H9 (cell line): ENCODE measurements around the gene ZNF792. TPM values are rescaled to one million over a fixed set of nuclear protein-coding genes. Genes with fewer than 3 reads are reported as not detected.

Experiments used
- DNase-seq: peaks from one replicate; pipeline ENCODE4 v3.0.0-alpha.2; 2017
- H2AFZ ChIP-seq: one replicate; pipeline ENCODE4 v1.6.1; 2013; ENCODE audit warnings: mild to moderate bottlenecking, low read length, control low read depth, moderate library complexity
- H2AK5ac ChIP-seq: 2 replicates; pipeline ENCODE4 v1.6.1; 2013; ENCODE audit warnings: low read length, control low read depth, mixed read lengths; ENCODE audit not compliant: insufficient read length
- H2BK120ac ChIP-seq: one replicate; pipeline ENCODE4 v1.6.1; 2013; ENCODE audit warnings: low read depth, mild to moderate bottlenecking, low read length, control low read depth, inconsistent platforms; ENCODE audit not compliant: poor library complexity, severe bottlenecking
- H2BK12ac ChIP-seq: 2 replicates; pipeline ENCODE4 v1.6.1; 2013; ENCODE audit warnings: low read length, control low read depth, mixed read lengths, low read depth; ENCODE audit not compliant: insufficient read length
- H2BK15ac ChIP-seq: 2 replicates; pipeline ENCODE4 v1.6.1; 2013; ENCODE audit warnings: low read depth, low read length, control low read depth
- H2BK20ac ChIP-seq: one replicate; pipeline ENCODE4 v1.6.1; 2013; ENCODE audit warnings: low read depth, mild to moderate bottlenecking, low read length, control low read depth, inconsistent platforms; ENCODE audit not compliant: poor library complexity, severe bottlenecking
- H2BK5ac ChIP-seq: 2 replicates; pipeline ENCODE4 v1.6.1; 2013; ENCODE audit warnings: low read length, control low read depth, mixed read lengths; ENCODE audit not compliant: insufficient read length
- H3K14ac ChIP-seq: 2 replicates; pipeline ENCODE4 v1.6.1; 2013; ENCODE audit warnings: low read length, control low read depth; ENCODE audit not compliant: insufficient read depth
- H3K18ac ChIP-seq: 2 replicates; pipeline ENCODE4 v1.6.1; 2013; ENCODE audit warnings: low read depth, mild to moderate bottlenecking, mixed read lengths, low read length, control low read depth; ENCODE audit not compliant: insufficient read length
- H3K23ac ChIP-seq: 2 replicates; pipeline ENCODE4 v1.6.1; 2013; ENCODE audit warnings: low read length, control low read depth, mixed read lengths, low read depth; ENCODE audit not compliant: insufficient read length
- H3K23me2 ChIP-seq: 2 replicates; pipeline ENCODE4 v1.6.1; 2013; ENCODE audit warnings: low read depth, mild to moderate bottlenecking, mixed read lengths, low read length, control low read depth; ENCODE audit not compliant: insufficient read length, poor library complexity, severe bottlenecking
- H3K27ac ChIP-seq: 2 replicates; pipeline ENCODE4 v1.5.1; 2013; ENCODE audit warnings: low read length, control low read depth, mixed read lengths, low read depth; ENCODE audit not compliant: insufficient read length
- H3K27me3 ChIP-seq: 2 replicates; pipeline ENCODE4 v1.6.1; 2013; ENCODE audit warnings: low read length, control low read depth, inconsistent platforms; ENCODE audit not compliant: insufficient read depth
- H3K4ac ChIP-seq: 2 replicates; pipeline ENCODE4 v1.6.1; 2013; ENCODE audit warnings: low read depth, mild to moderate bottlenecking, control low read depth, inconsistent platforms, low read length, moderate library complexity
- H3K4me1 ChIP-seq: 2 replicates; pipeline ENCODE4 v1.6.1; 2013; ENCODE audit warnings: low read length, control low read depth, inconsistent platforms; ENCODE audit not compliant: insufficient read depth
- H3K4me2 ChIP-seq: 2 replicates; pipeline ENCODE4 v1.6.1; 2013; ENCODE audit warnings: low read length, control low read depth, mixed read lengths; ENCODE audit not compliant: insufficient read length, insufficient read depth
- H3K56ac ChIP-seq: 2 replicates; pipeline ENCODE4 v1.6.1; 2013; ENCODE audit warnings: low read depth, mild to moderate bottlenecking, mixed read lengths, low read length, control low read depth; ENCODE audit not compliant: insufficient read length
- H3K79me1 ChIP-seq: 2 replicates; pipeline ENCODE4 v1.6.1; 2013; ENCODE audit warnings: low read depth, mild to moderate bottlenecking, moderate library complexity, low read length, control low read depth, inconsistent platforms; ENCODE audit not compliant: insufficient read depth, poor library complexity, severe bottlenecking
- H3K79me2 ChIP-seq: 2 replicates; pipeline ENCODE4 v1.6.1; 2013; ENCODE audit warnings: low read length, control low read depth, inconsistent platforms; ENCODE audit not compliant: insufficient read depth
- H3K9ac ChIP-seq: 2 replicates; pipeline ENCODE4 v1.6.1; 2013; ENCODE audit warnings: low read length, control low read depth, mixed read lengths; ENCODE audit not compliant: insufficient read length; ENCODE audit errors: extremely low read depth
- H3K9me3 ChIP-seq: one replicate; pipeline ENCODE4 v1.6.1; 2013; ENCODE audit warnings: low read depth, low read length, inconsistent platforms; ENCODE audit not compliant: control insufficient read depth
- H3T11ph ChIP-seq: one replicate; pipeline ENCODE4 v1.6.1; 2013; ENCODE audit warnings: mild to moderate bottlenecking, low read length, control low read depth, inconsistent platforms
- H4K20me1 ChIP-seq: one replicate; pipeline ENCODE4 v1.6.1; 2013; ENCODE audit not compliant: control insufficient read depth, insufficient read length, insufficient read depth
- H4K5ac ChIP-seq: 2 replicates; pipeline ENCODE4 v1.6.1; 2013; ENCODE audit warnings: low read depth, mild to moderate bottlenecking, mixed read lengths, low read length, control low read depth; ENCODE audit not compliant: insufficient read length
- H4K8ac ChIP-seq: replicated peaks from 2 replicates; pipeline ENCODE4 v1.6.1; 2013; ENCODE audit warnings: low read length, control low read depth, mixed read lengths, low read depth; ENCODE audit not compliant: insufficient read length
- H4K91ac ChIP-seq: 2 replicates; pipeline ENCODE4 v1.6.1; 2013; ENCODE audit warnings: low read depth, mild to moderate bottlenecking, moderate library complexity, mixed read lengths, low read length, control low read depth; ENCODE audit not compliant: insufficient read length
- H3K27ac Mint-ChIP-seq, 3 experiments: 2 replicates in 2 of 3; 3 replicates in 1 of 3; pipeline ENCODE4 v1.8.0; 2020 to 2021; ENCODE audit warnings: mixed read lengths in 3 of 3, mild to moderate bottlenecking in 1 of 3, moderate library complexity in 1 of 3
- H3K27me3 Mint-ChIP-seq: 2 replicates; pipeline ENCODE4 v1.8.0; 2021; ENCODE audit warnings: low read depth, mild to moderate bottlenecking, moderate library complexity, mixed read lengths
- H3K36me3 Mint-ChIP-seq, 3 experiments: 2 replicates in 2 of 3; 3 replicates in 1 of 3; pipeline ENCODE4 v1.8.0; 2020 to 2021; ENCODE audit warnings: low read depth in 3 of 3, mixed read lengths in 3 of 3; ENCODE audit not compliant: insufficient read depth in 1 of 3
- H3K4me1 Mint-ChIP-seq, 2 experiments: 2 replicates each; pipeline ENCODE4 v1.8.0; 2020; ENCODE audit warnings: mixed read lengths in 2 of 2
- H3K4me3 Mint-ChIP-seq, 2 experiments: 2 replicates in 1 of 2; 3 replicates in 1 of 2; pipeline ENCODE4 v1.8.0; 2020 to 2021; ENCODE audit warnings: mild to moderate bottlenecking in 2 of 2, mixed read lengths in 2 of 2, moderate library complexity in 1 of 2
- H3K9me3 Mint-ChIP-seq, 2 experiments: 2 replicates in 1 of 2; 3 replicates in 1 of 2; pipeline ENCODE4 v1.8.0; 2020; ENCODE audit warnings: mild to moderate bottlenecking in 2 of 2, mixed read lengths in 2 of 2, moderate library complexity in 1 of 2
- WGBS: extraction: QIAGEN DNeasy Blood & Tissue Kit; methylation state at CpG from one replicate; pipeline ENCODE4 v1.1.7; 2013; ENCODE audit warnings: missing lambda C conversion rate, low lambda C conversion rate, mixed read lengths; ENCODE audit not compliant: insufficient read length; ENCODE audit errors: extremely low coverage; 5-methylcytosine and 5-hydroxymethylcytosine counted together
- total RNA-seq: library from RNA; stranded (reverse); gene quantifications from 2 replicates; pipeline ENCODE4 v1.2.1, GENCODE V29; 2021
- TF ChIP-seq, protein P1 (sequence below): fragments of 200-600 bp; sonication (generic); conservative IDR thresholded peaks from 3 replicates; pipeline ENCODE4 v1.8.0; 2021; ENCODE audit warnings: antibody characterized with exemption, mild to moderate bottlenecking

ZNF792 gene
- total RNA-seq, 1 experiment from 2014 or later = 8.3 TPM

DNA sequence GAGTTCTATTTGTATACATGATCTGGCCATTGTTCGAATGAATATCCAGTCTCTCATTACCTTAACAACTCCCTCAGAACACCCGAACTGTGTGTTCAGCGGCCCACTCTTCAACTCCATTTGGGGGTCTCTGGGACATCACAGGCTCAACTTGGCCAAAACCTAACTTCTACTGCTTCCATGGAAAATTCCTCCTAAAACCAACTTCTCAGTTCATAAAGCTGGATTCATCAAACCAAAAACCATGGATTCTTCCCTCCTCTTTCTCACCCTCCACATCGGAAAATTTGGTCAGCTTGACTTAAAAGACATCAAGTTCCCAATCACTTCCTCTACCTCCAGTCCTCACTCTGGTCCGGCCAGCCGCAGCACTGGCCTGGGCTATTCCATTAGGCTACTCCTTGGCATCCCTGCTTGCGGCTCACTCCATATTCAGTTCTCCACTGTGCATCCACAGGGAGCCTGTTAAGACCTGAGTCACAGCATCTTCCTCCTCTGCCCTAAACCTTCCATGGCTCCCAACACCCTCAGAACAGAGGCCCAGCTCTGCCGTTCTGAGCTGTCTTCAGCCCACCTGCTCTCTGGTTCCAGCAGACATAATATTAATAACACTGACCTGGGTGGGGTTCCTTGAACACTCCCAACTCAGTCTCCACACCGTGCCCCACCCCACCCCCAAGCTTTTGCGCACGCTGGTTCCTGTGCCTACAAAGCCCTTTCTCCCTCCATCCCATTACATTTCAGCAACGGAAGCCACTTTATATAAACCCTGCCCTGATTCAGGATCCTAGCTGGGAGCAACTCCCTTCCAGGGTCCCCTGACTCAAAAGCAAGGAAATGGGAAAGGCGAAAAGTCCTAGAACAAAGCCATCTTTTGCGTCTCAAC lies 1.1 kb downstream of the ZNF792 start:
- no peak overlapping the region for H3K23ac ChIP-seq
- DNase-seq = no peak
- H3K9me3 Mint-ChIP-seq = peaks cover 46 to 59% of the 10 kb centered on the region in 2 experiments
- no peaks in the 10 kb centered on the region for H4K20me1 ChIP-seq
- peaks cover 19 to 31% of the 10 kb centered on the region in 2 experiments for H3K4me1 Mint-ChIP-seq
- no peak overlapping the region for H2AK5ac ChIP-seq
- H2BK15ac ChIP-seq = no peak overlapping the region
- no peak overlapping the region for H4K8ac ChIP-seq
- H3K27ac ChIP-seq = no peak overlapping the region
- H3K9me3 ChIP-seq = peaks cover 23% of the 10 kb centered on the region
- H3K4me3 Mint-ChIP-seq = peak overlapping the region; percentile 82 to 90
- H2BK5ac ChIP-seq = no peak overlapping the region
- TF ChIP-seq, protein P1, sequence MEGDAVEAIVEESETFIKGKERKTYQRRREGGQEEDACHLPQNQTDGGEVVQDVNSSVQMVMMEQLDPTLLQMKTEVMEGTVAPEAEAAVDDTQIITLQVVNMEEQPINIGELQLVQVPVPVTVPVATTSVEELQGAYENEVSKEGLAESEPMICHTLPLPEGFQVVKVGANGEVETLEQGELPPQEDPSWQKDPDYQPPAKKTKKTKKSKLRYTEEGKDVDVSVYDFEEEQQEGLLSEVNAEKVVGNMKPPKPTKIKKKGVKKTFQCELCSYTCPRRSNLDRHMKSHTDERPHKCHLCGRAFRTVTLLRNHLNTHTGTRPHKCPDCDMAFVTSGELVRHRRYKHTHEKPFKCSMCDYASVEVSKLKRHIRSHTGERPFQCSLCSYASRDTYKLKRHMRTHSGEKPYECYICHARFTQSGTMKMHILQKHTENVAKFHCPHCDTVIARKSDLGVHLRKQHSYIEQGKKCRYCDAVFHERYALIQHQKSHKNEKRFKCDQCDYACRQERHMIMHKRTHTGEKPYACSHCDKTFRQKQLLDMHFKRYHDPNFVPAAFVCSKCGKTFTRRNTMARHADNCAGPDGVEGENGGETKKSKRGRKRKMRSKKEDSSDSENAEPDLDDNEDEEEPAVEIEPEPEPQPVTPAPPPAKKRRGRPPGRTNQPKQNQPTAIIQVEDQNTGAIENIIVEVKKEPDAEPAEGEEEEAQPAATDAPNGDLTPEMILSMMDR = no peak
- H2AFZ ChIP-seq = no peak overlapping the region
- H3K4me1 ChIP-seq = peaks cover 6% of the 10 kb centered on the region; the same call in 1 of the 2 replicates
- no peak overlapping the region for H2BK20ac ChIP-seq
- peaks cover 6% of the 10 kb centered on the region for H3K23me2 ChIP-seq
- peak overlapping the region; percentile 84 for H3K4me2 ChIP-seq
- no CpG with 5 or more reads among the region's 14 CpGs for WGBS
- no peaks in the 10 kb centered on the region for H3K79me1 ChIP-seq
- no peak overlapping the region for H2BK12ac ChIP-seq
- H3K79me2 ChIP-seq = peaks cover 2% of the 10 kb centered on the region; the same call in 1 of the 2 replicates
- H3K27me3 ChIP-seq = no peaks in the 10 kb centered on the region
- no peak overlapping the region for H4K91ac ChIP-seq
- no peak overlapping the region for H3K27ac Mint-ChIP-seq
- no peak overlapping the region for H3K4ac ChIP-seq
- no peak overlapping the region for H3K9ac ChIP-seq
- H3T11ph ChIP-seq = no peak overlapping the region
- no peak overlapping the region for H3K56ac ChIP-seq
- H3K18ac ChIP-seq = no peak overlapping the region
- no peak overlapping the region for H4K5ac ChIP-seq
- peaks cover 30% of the 10 kb centered on the region for H3K27me3 Mint-ChIP-seq
- H2BK120ac ChIP-seq = no peak overlapping the region
- H3K36me3 Mint-ChIP-seq = peaks cover 44 to 50% (median 45%) of the 10 kb centered on the region in 3 experiments
- H3K14ac ChIP-seq = no peak overlapping the region
